Activated CD4-positive, alpha-beta memory T cell treated with anti-CD3 and anti-CD28 coated beads, Interleukin-2, amount 10 ng/mL, durations not matched to agents 7 days and 5 days (primary cell): ENCODE measurements around the gene PCDHGA1. TPM values are rescaled to one million over a fixed set of nuclear protein-coding genes. Genes with fewer than 3 reads are reported as not detected.

Source experiments
- CTCF ChIA-PET: fragments of 350-600 bp; sonication (Branson Sonifier 250); formaldehyde crosslinking; loops from one replicate; lab custom pipeline; 2021; ENCODE audit warnings: antibody characterized with exemption, inconsistent platforms; lab: Charles Lee
- POLR2A ChIA-PET: fragments of 350-600 bp; sonication (Branson Sonifier 250); formaldehyde crosslinking; loops from one replicate; lab custom pipeline; 2021; ENCODE audit warnings: antibody characterized with exemption; lab: Charles Lee
- DNase-seq: peaks from one replicate; pipeline ENCODE4 v3.0.0-alpha.2; 2020
- H3K27ac Mint-ChIP-seq: one replicate; pipeline ENCODE4 v1.8.0; 2021; ENCODE audit warnings: mild to moderate bottlenecking, mixed read lengths
- H3K27me3 Mint-ChIP-seq: one replicate; pipeline ENCODE4 v1.8.0; 2021; ENCODE audit warnings: mixed read lengths
- H3K36me3 Mint-ChIP-seq: one replicate; pipeline ENCODE4 v1.8.0; 2021; ENCODE audit warnings: low read depth, mixed read lengths
- H3K4me1 Mint-ChIP-seq: one replicate; pipeline ENCODE4 v1.8.0; 2021; ENCODE audit warnings: mixed read lengths
- H3K4me3 Mint-ChIP-seq: one replicate; pipeline ENCODE4 v1.8.0; 2021; ENCODE audit warnings: mild to moderate bottlenecking, mixed read lengths
- H3K9me3 Mint-ChIP-seq: one replicate; pipeline ENCODE4 v1.8.0; 2021; ENCODE audit warnings: mixed read lengths
- total RNA-seq, 2 experiments: library from RNA; stranded (reverse); gene quantifications; one replicate each; pipeline ENCODE4 v1.2.3, GENCODE V29; 2021

The PCDHGA1 gene
- total RNA-seq, 2 experiments from 2014 or later: 0.05 TPM; not detected in 1

- H3K27me3 Mint-ChIP-seq: no peaks in the 10 kb centered on the region
- peaks cover 30% of the 10 kb centered on the region for H3K4me1 Mint-ChIP-seq
- peak overlapping the region; percentile 59 for H3K27ac Mint-ChIP-seq
- no peaks in the 10 kb centered on the region for H3K9me3 Mint-ChIP-seq
- peak overlapping the region; percentile 66 for H3K4me3 Mint-ChIP-seq
- peak; percentile 84 for DNase-seq
- ChIA-PET CTCF (interaction anchor here (0.8 to 4.9 kb wide), 33 partner anchors 9 to 1077 kb away, joined by 3 to 57 read pairs (median 7); partner anchors contain the start of genes PCDHB15, PCDHGA1, PCDHGA10 and PCDHGA11), POLR2A (interaction anchor here (1.4 to 3.5 kb wide), 3 partner anchors 9 to 192 kb away, joined by 3 to 12 read pairs (median 5); partner anchors contain the start of genes PCDHGA11 and TAF7)
- H3K36me3 Mint-ChIP-seq: peaks cover 34% of the 10 kb centered on the region
These were observed 182.1 kb downstream of the PCDHGA1 start for GRCh38 chr5:141512390-141512910.

GRCh38 chr5:141512911-141513626, 182.8 kb downstream of the PCDHGA1 start:
- H3K4me1 Mint-ChIP-seq: peaks cover 30% of the 10 kb centered on the region
- H3K27me3 Mint-ChIP-seq: no peaks in the 10 kb centered on the region
- no peaks in the 10 kb centered on the region for H3K9me3 Mint-ChIP-seq
- DNase-seq: peak; percentile 26
- peaks cover 41% of the 10 kb centered on the region for H3K36me3 Mint-ChIP-seq
- ChIA-PET POLR2A (interaction anchor here (1.4 to 3.5 kb wide), 2 partner anchors 92 to 193 kb away, joined by 3 to 12 read pairs; partner anchors contain the start of genes PCDHGA11 and TAF7), CTCF (interaction anchor here (0.6 to 4.9 kb wide), 31 partner anchors 11 to 1078 kb away, joined by 3 to 57 read pairs (median 7); partner anchors contain the start of genes PCDHB15, PCDHGA1, PCDHGA10 and PCDHGA11)
- peak overlapping the region; percentile 59 for H3K27ac Mint-ChIP-seq
- peak overlapping the region; percentile 66 for H3K4me3 Mint-ChIP-seq

GRCh38 chr5:141513627-141514329, 183.5 kb downstream of the PCDHGA1 start:
- Mint-ChIP-seq H3K9me3 (no peaks in the 10 kb centered on the region), H3K27me3 (no peaks in the 10 kb centered on the region), H3K4me3 (peak overlapping the region; percentile 24), H3K36me3 (peaks cover 46% of the 10 kb centered on the region), H3K4me1 (peaks cover 30% of the 10 kb centered on the region), H3K27ac (no peak overlapping the region)
- DNase-seq: peak; percentile 23
- POLR2A ChIA-PET: interaction anchor here (1.4 to 3.5 kb wide), 3 partner anchors 10 to 194 kb away, joined by 3 to 12 read pairs (median 5); partner anchors contain the start of genes PCDHGA11 and TAF7
- CTCF ChIA-PET: interaction anchor here (0.6 to 4.9 kb wide), 25 partner anchors 10 to 194 kb away, joined by 3 to 57 read pairs (median 7); partner anchors contain the start of genes PCDHGA10, PCDHGA11, PCDHGA12 and PCDHGA9

GRCh38 chr5:141514330-141515133, 184.2 kb downstream of the PCDHGA1 start:
- Mint-ChIP-seq H3K27ac (peak overlapping the region; percentile 52), H3K9me3 (no peaks in the 10 kb centered on the region), H3K4me1 (peaks cover 30% of the 10 kb centered on the region), H3K36me3 (peaks cover 54% of the 10 kb centered on the region), H3K27me3 (no peaks in the 10 kb centered on the region), H3K4me3 (no peak overlapping the region)
- DNase-seq: no peak
- POLR2A ChIA-PET: interaction anchor here (1.0 to 3.5 kb wide), 3 partner anchors 10 to 194 kb away, joined by 4 to 12 read pairs (median 5); partner anchors contain the start of genes PCDHGA11 and TAF7
- CTCF ChIA-PET: interaction anchor here (0.6 to 4.9 kb wide), 20 partner anchors 9 to 195 kb away, joined by 3 to 57 read pairs (median 5); partner anchors contain the start of genes DIAPH1, PCDHGA10, PCDHGA11 and PCDHGA12

GRCh38 chr5:141515141-141515540, 184.8 kb downstream of the PCDHGA1 start:
- Mint-ChIP-seq H3K36me3 (peaks cover 60% of the 10 kb centered on the region), H3K4me1 (peaks cover 28% of the 10 kb centered on the region), H3K9me3 (no peaks in the 10 kb centered on the region), H3K4me3 (no peak overlapping the region), H3K27ac (peak overlapping the region; percentile 52), H3K27me3 (no peaks in the 10 kb centered on the region)
- ChIA-PET CTCF (interaction anchor here (0.9 to 3.7 kb wide), 11 partner anchors 8 to 165 kb away, joined by 3 to 16 read pairs (median 4); partner anchors contain the start of genes DIAPH1, PCDHGA10, PCDHGA12 and PCDHGB1), POLR2A (interaction anchor here (1.0 to 1.4 kb wide), 2 partner anchors 9 to 94 kb away, joined by 4 to 5 read pairs; partner anchors contain the start of gene PCDHGA11)
- DNase-seq: no peak

GRCh38 chr5:141515946-141516671, 185.8 kb downstream of the PCDHGA1 start:
- ChIA-PET POLR2A (no interaction called here), CTCF (interaction anchor here (0.9 to 3.7 kb wide), 10 partner anchors 7 to 166 kb away, joined by 3 to 16 read pairs (median 4); partner anchors contain the start of genes PCDHGA10, PCDHGA12, PCDHGB1 and PCDHGB7)
- no peak for DNase-seq
- no peaks in the 10 kb centered on the region for H3K27me3 Mint-ChIP-seq
- H3K36me3 Mint-ChIP-seq: peaks cover 69% of the 10 kb centered on the region
- no peak overlapping the region for H3K4me3 Mint-ChIP-seq
- no peak overlapping the region for H3K27ac Mint-ChIP-seq
- peaks cover 31% of the 10 kb centered on the region for H3K4me1 Mint-ChIP-seq
- H3K9me3 Mint-ChIP-seq: no peaks in the 10 kb centered on the region

- H3K36me3 Mint-ChIP-seq: peaks cover 73% of the 10 kb centered on the region
- POLR2A ChIA-PET: no interaction called here
- H3K4me3 Mint-ChIP-seq: no peak overlapping the region
- no peaks in the 10 kb centered on the region for H3K27me3 Mint-ChIP-seq
- H3K4me1 Mint-ChIP-seq: peaks cover 36% of the 10 kb centered on the region
- H3K9me3 Mint-ChIP-seq: no peaks in the 10 kb centered on the region
- H3K27ac Mint-ChIP-seq: no peak overlapping the region
- DNase-seq: no peak
- CTCF ChIA-PET: interaction anchor here (0.9 to 1.6 kb wide), 2 partner anchors 41 to 47 kb away, joined by 3 to 4 read pairs; no protein-coding TSS in a partner anchor
These were observed 186.3 kb downstream of the PCDHGA1 start for GRCh38 chr5:141516672-141517025.

- Mint-ChIP-seq H3K4me3 (no peak overlapping the region), H3K9me3 (no peaks in the 10 kb centered on the region), H3K27me3 (no peaks in the 10 kb centered on the region), H3K4me1 (peaks cover 41% of the 10 kb centered on the region), H3K27ac (no peak overlapping the region), H3K36me3 (peaks cover 79% of the 10 kb centered on the region)
- ChIA-PET CTCF (interaction anchor here (0.9 to 1.6 kb wide), 3 partner anchors 40 to 47 kb away, joined by 3 to 4 read pairs (median 4); no protein-coding TSS in a partner anchor), POLR2A (no interaction called here)
- no peak for DNase-seq
These were observed 187.0 kb downstream of the PCDHGA1 start for GRCh38 chr5:141517312-141517711.

GRCh38 chr5:141517880-141518617, 187.7 kb downstream of the PCDHGA1 start:
- no peaks in the 10 kb centered on the region for H3K27me3 Mint-ChIP-seq
- peaks cover 81% of the 10 kb centered on the region for H3K36me3 Mint-ChIP-seq
- no peaks in the 10 kb centered on the region for H3K9me3 Mint-ChIP-seq
- no peak overlapping the region for H3K4me3 Mint-ChIP-seq
- H3K4me1 Mint-ChIP-seq: peaks cover 40% of the 10 kb centered on the region
- no peak for DNase-seq
- CTCF ChIA-PET: interaction anchor here (0.6 to 1.4 kb wide), 5 partner anchors 40 to 871 kb away, joined by 3 to 4 read pairs (median 3); partner anchors contain the start of gene PCDHGA12
- POLR2A ChIA-PET: no interaction called here
- H3K27ac Mint-ChIP-seq: no peak overlapping the region

GRCh38 chr5:141518618-141519015, 188.3 kb downstream of the PCDHGA1 start:
- Mint-ChIP-seq H3K27ac (no peak overlapping the region), H3K9me3 (no peaks in the 10 kb centered on the region), H3K4me1 (peaks cover 38% of the 10 kb centered on the region), H3K4me3 (no peak overlapping the region), H3K36me3 (peaks cover 85% of the 10 kb centered on the region), H3K27me3 (no peaks in the 10 kb centered on the region)
- no peak for DNase-seq
- ChIA-PET POLR2A (no interaction called here), CTCF (interaction anchor here (0.6 to 1.4 kb wide), 5 partner anchors 40 to 871 kb away, joined by 3 to 4 read pairs (median 3); partner anchors contain the start of gene PCDHGA12)
